KMS-11 (cell line): ENCODE measurements around the gene GLP1R.

ENCODE experiments used
- H2AFZ ChIP-seq: fragments of 200-600 bp; sonication (generic); 2 replicates; pipeline ENCODE4 v1.6.1; 2016; ENCODE audit warnings: antibody characterized with exemption, mixed run types, low read depth
- H3K27ac ChIP-seq: fragments of 200-600 bp; sonication (generic); 2 replicates; pipeline ENCODE4 v1.6.1; 2016; ENCODE audit warnings: mild to moderate bottlenecking, mixed run types
- H3K27me3 ChIP-seq: fragments of 200-600 bp; sonication (generic); 2 replicates; pipeline ENCODE4 v1.6.1; 2017; ENCODE audit warnings: mild to moderate bottlenecking, low read depth, mixed run types, moderate library complexity; ENCODE audit not compliant: insufficient read depth
- H3K36me3 ChIP-seq: fragments of 200-600 bp; sonication (generic); 2 replicates; pipeline ENCODE4 v1.6.1; 2017; ENCODE audit warnings: mild to moderate bottlenecking, mixed run types; ENCODE audit not compliant: insufficient read depth
- H3K4me1 ChIP-seq: fragments of 200-600 bp; sonication (generic); 2 replicates; pipeline ENCODE4 v1.6.1; 2016; ENCODE audit warnings: mild to moderate bottlenecking, low read depth, mixed run types; ENCODE audit not compliant: poor library complexity, severe bottlenecking
- H3K4me2 ChIP-seq: fragments of 200-600 bp; sonication (generic); 2 replicates; pipeline ENCODE4 v1.7.0; 2016; ENCODE audit warnings: mild to moderate bottlenecking, mixed run types
- H3K4me3 ChIP-seq: fragments of 200-600 bp; sonication (generic); IDR thresholded peaks from 2 replicates; pipeline ENCODE4 v1.6.1; 2017; ENCODE audit warnings: low read depth, low read length, mixed read lengths; ENCODE audit not compliant: insufficient read depth
- H3K79me2 ChIP-seq: fragments of 200-600 bp; sonication (generic); 2 replicates; pipeline ENCODE4 v1.6.1; 2016; ENCODE audit warnings: low read depth, mixed run types; ENCODE audit not compliant: insufficient read depth
- H3K9ac ChIP-seq: fragments of 200-600 bp; sonication (generic); 2 replicates; pipeline ENCODE4 v1.6.1; 2016; ENCODE audit warnings: mild to moderate bottlenecking, mixed run types
- H4K20me1 ChIP-seq: fragments of 200-600 bp; sonication (generic); 2 replicates; pipeline ENCODE4 v1.6.1; 2016; ENCODE audit warnings: mild to moderate bottlenecking, mixed run types; ENCODE audit not compliant: insufficient read depth
- CTCF ChIP-seq: fragments of 200-600 bp; sonication (generic); conservative IDR thresholded peaks from 2 replicates; pipeline ENCODE4 v1.6.1; 2017; ENCODE audit warnings: low read depth, mild to moderate bottlenecking, antibody characterized with exemption, low read length, moderate library complexity, mixed read lengths

The GLP1R gene

GRCh38 chr6:39084506-39084905 lies 35.9 kb downstream of the GLP1R start:
- H4K20me1 ChIP-seq, result no peaks in the 10 kb centered on the region
- peaks cover 16% of the 10 kb centered on the region for H3K4me1 ChIP-seq
- no peak overlapping the region for H3K4me2 ChIP-seq
- H2AFZ ChIP-seq, result no peak overlapping the region
- no peak overlapping the region for H3K4me3 ChIP-seq
- no peak for TF ChIP-seq CTCF
- no peak overlapping the region for H3K27ac ChIP-seq
- H3K79me2 ChIP-seq, result no peaks in the 10 kb centered on the region
- no peak overlapping the region for H3K9ac ChIP-seq
- H3K27me3 ChIP-seq, result peaks cover 49% of the 10 kb centered on the region; the same call in 1 of the 2 replicates
- no peaks in the 10 kb centered on the region for H3K36me3 ChIP-seq

- Histone ChIP-seq H3K4me2 (no peak overlapping the region; the same call in 1 of the 2 replicates), H3K27ac (no peak overlapping the region), H2AFZ (no peak overlapping the region), H3K79me2 (no peaks in the 10 kb centered on the region), H3K9ac (no peak overlapping the region), H3K27me3 (peaks cover 57% of the 10 kb centered on the region; the same call in 1 of the 2 replicates), H4K20me1 (no peaks in the 10 kb centered on the region), H3K4me1 (peaks cover 16% of the 10 kb centered on the region), H3K36me3 (no peaks in the 10 kb centered on the region), H3K4me3 (no peak overlapping the region)
- no peak for TF ChIP-seq CTCF
Observed at GRCh38 chr6:39085129-39085797, 36.7 kb downstream of the GLP1R start.

- no peak for TF ChIP-seq CTCF
- Histone ChIP-seq H3K4me3 (no peak overlapping the region), H3K9ac (no peak overlapping the region), H3K4me2 (peak overlapping the region; percentile 73), H3K27ac (no peak overlapping the region), H3K27me3 (peaks cover 58% of the 10 kb centered on the region; the same call in 1 of the 2 replicates), H2AFZ (no peak overlapping the region), H3K36me3 (no peaks in the 10 kb centered on the region), H3K79me2 (no peaks in the 10 kb centered on the region), H3K4me1 (peaks cover 16% of the 10 kb centered on the region), H4K20me1 (no peaks in the 10 kb centered on the region)
Observed at GRCh38 chr6:39086294-39086693, 37.7 kb downstream of the GLP1R start.

GRCh38 chr6:39086711-39087110 lies 38.1 kb downstream of the GLP1R start:
- no peaks in the 10 kb centered on the region for H3K79me2 ChIP-seq
- no peak overlapping the region for H2AFZ ChIP-seq
- H3K27me3 ChIP-seq, result peaks cover 55% of the 10 kb centered on the region; the same call in 1 of the 2 replicates
- H3K27ac ChIP-seq, result no peak overlapping the region
- H3K9ac ChIP-seq, result no peak overlapping the region
- no peak overlapping the region for H3K4me3 ChIP-seq
- H3K4me1 ChIP-seq, result peaks cover 16% of the 10 kb centered on the region
- no peak for TF ChIP-seq CTCF
- H4K20me1 ChIP-seq, result no peaks in the 10 kb centered on the region
- no peaks in the 10 kb centered on the region for H3K36me3 ChIP-seq
- H3K4me2 ChIP-seq, result peak overlapping the region; percentile 73
